ENCODE results near the gene SMURF2.
"Not testable (repeated sequence)": the region's sequence is repeated elsewhere in the genome, so short reads cannot be mapped to it uniquely, and the experiment has no call there.

Gene SMURF2

GRCh38 chr17:64661976-64662773, at the start of gene SMURF2:
Gene SMURF2, minus strand, starts transcription at chr17:64662307. Its CDS starts 427 bp downstream, at chr17:64661880.
- no peak for DNase-seq

- no peak for DNase-seq
These were observed 47.4 kb upstream of the SMURF2 start for GRCh38 chr17:64709481-64709880.

DNA sequence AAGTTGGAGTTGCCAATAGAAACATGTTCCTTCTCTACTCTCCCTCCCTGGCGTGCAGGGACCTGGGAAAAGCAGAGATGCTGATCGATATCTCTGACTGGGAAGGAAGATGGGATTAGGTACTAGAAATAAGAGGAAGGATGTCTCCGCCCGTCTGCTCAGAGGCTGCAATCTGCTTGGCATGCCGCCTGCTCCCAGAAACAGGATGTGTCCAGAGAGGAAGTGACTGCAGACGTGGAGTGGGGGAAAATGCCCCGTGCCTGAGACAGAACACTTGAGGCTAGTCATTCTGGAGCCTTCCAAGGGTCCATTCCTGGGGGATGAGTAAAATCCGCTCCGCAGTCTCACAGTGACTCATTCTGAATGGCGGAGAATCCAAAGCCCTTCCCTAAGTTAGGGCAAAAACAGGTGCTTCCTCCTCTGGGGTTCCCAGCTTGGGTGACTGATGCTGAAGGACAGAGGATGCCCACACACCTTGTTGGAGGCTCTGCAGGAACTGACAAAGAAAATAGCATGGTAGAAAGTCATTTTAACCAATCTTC, 45.0 kb upstream of the SMURF2 start:
- DNase-seq: no peak

GRCh38 chr17:64706224-64707049, 44.3 kb upstream of the SMURF2 start:
- DNase-seq: no peak

- no peak for DNase-seq
These were observed 40.7 kb upstream of the SMURF2 start for GRCh38 chr17:64702815-64703214.

- no peak for DNase-seq
These were observed 36.6 kb upstream of the SMURF2 start for GRCh38 chr17:64698725-64699124.

- no peak for DNase-seq
These were observed 32.1 kb upstream of the SMURF2 start for GRCh38 chr17:64694207-64694606.

- DNase-seq: no peak
These were observed 30.1 kb upstream of the SMURF2 start for GRCh38 chr17:64692187-64692586.

GRCh38 chr17:64689106-64689505, 27.0 kb upstream of the SMURF2 start:
- DNase-seq: no peak

DNA sequence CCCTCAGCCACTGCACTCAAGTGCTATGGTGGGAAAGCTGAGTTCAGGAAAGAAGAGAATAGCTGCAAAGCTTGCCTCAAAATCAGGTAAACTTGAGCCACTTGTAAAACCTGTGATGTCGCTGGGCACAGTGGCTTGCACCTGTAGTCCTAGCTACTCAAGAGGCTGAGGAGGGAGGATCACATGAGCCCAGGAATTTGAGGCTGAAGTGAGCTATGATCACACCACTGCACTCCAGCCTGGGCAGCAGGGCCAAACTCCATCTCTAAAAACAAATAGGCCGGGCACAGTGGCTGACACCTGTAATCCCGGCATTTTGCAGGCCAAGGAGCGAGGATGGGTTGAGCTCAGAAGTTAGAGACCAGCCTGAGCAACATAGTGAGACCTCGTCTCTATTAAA, 26.4 kb upstream of the SMURF2 start:
- no peak for DNase-seq

DNA sequence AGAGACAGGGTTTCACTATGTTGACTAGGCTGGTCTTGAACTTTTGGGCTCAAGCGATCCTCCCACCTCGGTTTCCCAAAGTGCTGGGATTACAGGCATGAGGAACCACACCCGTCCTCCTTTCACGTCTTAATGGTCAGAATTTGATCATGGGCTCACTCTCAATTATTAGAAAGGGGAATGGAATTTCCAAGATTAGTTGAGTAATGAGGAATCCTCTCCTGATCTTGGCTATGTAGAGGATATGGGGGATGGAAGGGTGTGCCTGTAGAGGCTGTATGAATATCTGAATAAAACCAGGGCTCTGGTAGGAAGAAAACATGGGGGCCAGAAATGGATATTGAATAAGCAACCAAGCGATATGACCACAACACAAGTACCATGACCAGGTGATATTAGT, 25.9 kb upstream of the SMURF2 start:
- DNase-seq: no peak

GRCh38 chr17:64687376-64687775, 25.3 kb upstream of the SMURF2 start:
- no peak for DNase-seq

- no peak for DNase-seq
These were observed 24.6 kb upstream of the SMURF2 start for GRCh38 chr17:64686705-64687104.

DNA sequence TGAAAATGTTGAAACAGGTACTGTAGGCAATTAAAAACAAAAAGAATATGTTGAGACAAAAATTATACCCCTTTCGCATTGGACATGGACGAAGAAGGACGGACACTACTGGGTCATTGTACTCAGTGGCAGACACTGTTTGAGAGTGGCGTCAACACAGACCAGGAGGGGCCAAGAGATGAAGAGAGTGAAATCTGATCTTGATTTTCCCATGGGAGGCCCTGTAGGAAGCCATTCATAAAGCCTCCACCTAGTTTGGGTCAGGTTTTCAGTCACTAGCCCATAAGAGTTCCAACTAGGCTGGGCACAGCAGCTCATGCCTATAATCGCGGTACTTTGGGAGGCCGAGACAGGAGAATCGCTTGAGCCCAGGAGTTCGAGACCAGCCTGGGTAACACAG, 23.6 kb upstream of the SMURF2 start:
- DNase-seq: no peak

GRCh38 chr17:64683796-64684195, 21.7 kb upstream of the SMURF2 start:
- DNase-seq: no peak

GRCh38 chr17:64682261-64683181, 20.4 kb upstream of the SMURF2 start:
- no peak for DNase-seq

GRCh38 chr17:64679710-64680216, 17.7 kb upstream of the SMURF2 start:
- no peak for DNase-seq

DNA sequence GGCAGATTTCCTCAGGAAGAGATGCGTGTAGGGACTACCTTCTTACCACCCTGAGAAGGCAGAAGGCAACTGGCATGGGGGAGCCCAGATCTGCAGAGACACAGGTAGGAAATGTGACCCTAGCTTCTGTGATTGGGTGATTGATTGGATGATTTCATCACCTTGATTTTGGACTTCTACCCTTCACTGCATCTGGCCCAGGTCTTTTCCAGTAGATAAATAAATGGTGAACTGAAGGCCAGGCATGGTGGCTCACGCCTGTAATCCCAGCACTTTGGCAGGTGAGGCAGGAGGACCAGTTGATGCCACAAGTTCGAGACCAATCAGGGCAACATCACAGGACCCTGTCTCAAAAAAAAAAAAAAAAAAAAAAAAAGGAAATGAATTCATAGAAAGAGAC, 14.7 kb upstream of the SMURF2 start:
- no peak for DNase-seq

DNA sequence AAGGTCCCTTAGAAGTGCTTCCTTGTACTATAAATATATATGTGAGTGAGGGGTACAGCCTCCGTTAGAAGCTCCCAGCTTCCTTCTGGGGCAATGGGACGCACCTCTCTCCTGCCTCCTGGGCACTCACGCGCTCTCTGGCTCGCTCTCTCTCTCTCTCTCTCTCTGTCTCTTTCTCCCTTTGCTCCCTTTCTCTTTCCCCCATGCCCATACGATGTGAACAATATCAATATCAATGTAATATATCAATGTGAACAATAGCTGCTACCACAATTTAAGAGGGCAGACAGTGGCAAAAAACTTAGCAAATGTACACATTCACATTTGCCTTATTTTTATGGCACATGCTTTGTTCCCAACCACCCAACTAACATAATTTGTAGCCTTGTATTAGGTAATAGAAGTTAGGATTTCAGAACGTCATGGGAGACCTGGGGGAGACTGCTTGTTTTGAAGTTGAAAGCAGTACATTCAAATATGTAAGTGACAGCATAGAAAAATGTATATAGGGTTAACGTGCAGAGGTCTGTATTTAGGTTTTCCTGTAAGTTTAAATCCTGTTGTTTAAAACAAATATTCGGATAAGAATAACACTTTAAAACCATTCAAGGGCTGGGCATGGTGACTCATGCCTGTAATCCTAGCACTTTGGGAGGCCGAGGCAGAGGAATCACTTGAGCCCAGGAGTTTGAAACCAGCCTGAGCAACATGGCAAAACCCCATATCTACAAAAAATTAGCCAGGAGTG, 8.9 kb upstream of the SMURF2 start:
- DNase-seq: not testable (repeated sequence)

DNA sequence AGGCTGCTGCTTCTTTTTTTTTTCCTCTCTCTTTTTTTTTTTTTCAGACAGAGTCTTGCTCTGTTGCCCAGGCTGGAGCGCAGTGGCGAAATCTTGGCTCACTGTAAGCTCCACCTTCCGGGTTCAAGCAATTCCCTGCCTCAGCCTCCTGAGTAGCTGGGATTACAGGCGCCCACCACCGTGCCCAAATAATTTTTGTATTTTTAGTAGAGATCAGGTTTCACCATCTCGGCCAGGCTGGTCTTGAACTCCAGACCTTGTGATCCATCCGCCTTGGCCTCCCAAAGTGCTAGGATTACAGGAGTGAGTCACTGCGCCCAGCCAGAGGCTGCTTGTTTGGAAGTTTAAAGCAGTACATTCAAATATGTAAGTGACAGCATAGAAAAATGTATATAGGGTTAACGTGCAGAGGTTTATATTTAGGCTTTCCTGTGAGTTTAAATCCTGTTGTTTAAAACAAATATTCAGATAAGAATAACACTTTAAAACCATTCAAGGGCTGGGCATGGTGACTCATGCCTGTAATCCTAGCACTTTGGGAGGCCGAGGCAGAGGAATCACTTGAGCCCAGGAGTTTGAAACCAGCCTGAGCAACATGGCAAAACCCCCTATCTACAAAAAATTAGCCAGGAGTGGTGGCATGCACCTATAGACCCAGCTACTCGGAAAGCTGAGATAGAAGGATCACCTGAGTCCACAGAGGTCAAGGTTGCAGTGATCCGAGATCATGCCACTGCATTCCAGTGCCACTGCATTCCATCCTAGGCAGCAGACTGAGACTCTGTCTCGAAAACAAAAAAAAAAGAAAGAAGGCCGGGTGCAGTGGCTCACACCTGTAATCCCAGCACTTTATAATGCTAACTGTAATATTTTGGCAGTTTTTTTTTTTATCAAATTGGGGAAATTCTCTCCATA, 6.0 kb upstream of the SMURF2 start:
- not testable (repeated sequence) for DNase-seq

All from NCI-H2081 treated with DMSO at 0.1 percent for 48 hours (cell line).